WERI-Rb-1 (cell line): ENCODE results near the gene PPY.
A peak's percentile ranks its signal among the peaks of the same experiment; 100 is the strongest.

Experiments used
- DNase-seq: peaks from one replicate; pipeline ENCODE4 v3.0.0-alpha.2; 2020
- H3K27ac ChIP-seq: fragments of 250-450 bp; sonication (Bioruptor Pico); 2 replicates; pipeline ENCODE4 v1.5.1; 2020; ENCODE audit warnings: mild to moderate bottlenecking, moderate library complexity
- H3K27me3 ChIP-seq: fragments of 250-450 bp; sonication (Bioruptor Pico); 2 replicates; pipeline ENCODE4 v1.5.1; 2021; ENCODE audit warnings: mild to moderate bottlenecking, low read depth, moderate library complexity; ENCODE audit not compliant: insufficient read depth, severe bottlenecking
- H3K36me3 ChIP-seq: fragments of 250-450 bp; sonication (Bioruptor Pico); 2 replicates; pipeline ENCODE4 v1.5.1; 2020; ENCODE audit warnings: mild to moderate bottlenecking, moderate library complexity
- H3K4me3 ChIP-seq: 2 replicates; pipeline ENCODE4 v1.5.1; 2011; ENCODE audit warnings: low read depth, mild to moderate bottlenecking, control low read depth, low read length
- H3K9me3 ChIP-seq: fragments of 250-450 bp; sonication (Bioruptor Pico); 2 replicates; pipeline ENCODE4 v1.5.1; 2021; ENCODE audit warnings: mild to moderate bottlenecking, moderate library complexity; ENCODE audit not compliant: severe bottlenecking
- TF ChIP-seq, protein P1 (sequence below): IDR thresholded peaks from 2 replicates; pipeline ENCODE4 v1.5.1; 2011; ENCODE audit warnings: low read depth, mild to moderate bottlenecking, control low read depth, inconsistent platforms, low read length

Gene PPY

DNA sequence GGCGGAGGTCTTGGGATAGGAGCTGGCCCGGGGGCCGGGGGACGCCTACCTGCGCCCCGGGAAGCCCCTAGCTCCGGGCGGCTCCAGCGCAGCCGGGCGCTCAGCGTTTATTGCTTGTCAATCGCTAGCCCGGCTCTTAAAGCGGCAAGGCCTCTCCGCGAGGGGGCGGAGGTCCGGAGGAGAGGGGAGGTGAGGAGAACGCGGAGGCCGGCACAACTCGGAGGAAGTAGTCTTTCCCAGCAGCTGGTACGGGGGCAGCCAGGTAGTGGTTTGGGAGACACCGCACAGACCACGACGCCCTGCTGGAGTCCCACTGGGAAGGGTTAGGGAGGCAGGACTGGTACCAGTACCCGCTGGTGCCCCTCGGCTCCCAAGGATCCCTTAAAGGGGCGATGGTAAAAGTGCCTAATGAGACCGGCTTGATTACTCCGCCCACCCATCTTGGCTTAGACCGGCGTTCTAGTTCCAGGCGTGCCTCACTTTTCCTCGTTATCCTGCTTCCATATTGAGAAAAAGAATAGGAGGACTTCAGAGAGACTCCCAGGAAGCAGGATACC is 34.8 kb downstream of the PPY start, which contains the start of gene MPP2:
Gene MPP2, minus strand, starts transcription at position 112 of the 557 bp plus-strand sequence. CDS start 3,076 bp downstream, outside the sequence.
- H3K36me3 ChIP-seq: no peaks in the 10 kb centered on the region
- H3K4me3 ChIP-seq: peak within 1 kb of the TSS; percentile 73
- TF ChIP-seq, protein P1, sequence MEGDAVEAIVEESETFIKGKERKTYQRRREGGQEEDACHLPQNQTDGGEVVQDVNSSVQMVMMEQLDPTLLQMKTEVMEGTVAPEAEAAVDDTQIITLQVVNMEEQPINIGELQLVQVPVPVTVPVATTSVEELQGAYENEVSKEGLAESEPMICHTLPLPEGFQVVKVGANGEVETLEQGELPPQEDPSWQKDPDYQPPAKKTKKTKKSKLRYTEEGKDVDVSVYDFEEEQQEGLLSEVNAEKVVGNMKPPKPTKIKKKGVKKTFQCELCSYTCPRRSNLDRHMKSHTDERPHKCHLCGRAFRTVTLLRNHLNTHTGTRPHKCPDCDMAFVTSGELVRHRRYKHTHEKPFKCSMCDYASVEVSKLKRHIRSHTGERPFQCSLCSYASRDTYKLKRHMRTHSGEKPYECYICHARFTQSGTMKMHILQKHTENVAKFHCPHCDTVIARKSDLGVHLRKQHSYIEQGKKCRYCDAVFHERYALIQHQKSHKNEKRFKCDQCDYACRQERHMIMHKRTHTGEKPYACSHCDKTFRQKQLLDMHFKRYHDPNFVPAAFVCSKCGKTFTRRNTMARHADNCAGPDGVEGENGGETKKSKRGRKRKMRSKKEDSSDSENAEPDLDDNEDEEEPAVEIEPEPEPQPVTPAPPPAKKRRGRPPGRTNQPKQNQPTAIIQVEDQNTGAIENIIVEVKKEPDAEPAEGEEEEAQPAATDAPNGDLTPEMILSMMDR: peak; percentile 21; the same call in 1 of the 2 replicates
- peaks cover 74% of the 10 kb centered on the region for H3K27me3 ChIP-seq
- no peaks in the 10 kb centered on the region for H3K9me3 ChIP-seq
- H3K27ac ChIP-seq: no peak within 1 kb of the TSS
- DNase-seq: peak; percentile 87

DNA sequence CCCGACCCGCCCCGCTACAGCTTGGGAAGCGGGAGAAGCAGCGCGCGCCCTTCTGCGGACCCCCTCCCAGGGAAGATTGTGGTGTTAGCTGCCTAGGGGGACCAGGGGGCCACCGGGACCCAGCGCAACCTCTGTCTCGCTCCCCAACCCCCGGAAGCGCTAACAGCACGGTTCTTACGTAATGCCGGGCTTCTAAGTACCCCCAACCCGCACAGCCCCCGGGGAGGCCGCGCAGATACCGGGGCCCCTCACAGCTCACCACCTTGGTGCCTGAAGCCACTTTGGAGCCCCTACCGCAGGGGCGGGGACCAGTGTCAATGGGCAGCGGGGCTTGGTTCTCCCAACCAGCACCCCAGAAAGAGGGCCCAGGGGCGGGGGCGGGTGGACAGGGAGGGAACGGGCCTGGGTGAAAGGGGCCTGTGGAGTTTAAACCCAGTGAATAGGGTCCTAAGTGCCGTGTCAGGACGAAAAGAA is 35.3 kb downstream of the PPY start:
- TF ChIP-seq, protein P1: no peak
- Histone ChIP-seq H3K4me3 (peak overlapping the region; percentile 73), H3K27ac (no peak overlapping the region), H3K27me3 (peaks cover 69% of the 10 kb centered on the region), H3K36me3 (no peaks in the 10 kb centered on the region), H3K9me3 (no peaks in the 10 kb centered on the region)
- DNase-seq: no peak

DNA sequence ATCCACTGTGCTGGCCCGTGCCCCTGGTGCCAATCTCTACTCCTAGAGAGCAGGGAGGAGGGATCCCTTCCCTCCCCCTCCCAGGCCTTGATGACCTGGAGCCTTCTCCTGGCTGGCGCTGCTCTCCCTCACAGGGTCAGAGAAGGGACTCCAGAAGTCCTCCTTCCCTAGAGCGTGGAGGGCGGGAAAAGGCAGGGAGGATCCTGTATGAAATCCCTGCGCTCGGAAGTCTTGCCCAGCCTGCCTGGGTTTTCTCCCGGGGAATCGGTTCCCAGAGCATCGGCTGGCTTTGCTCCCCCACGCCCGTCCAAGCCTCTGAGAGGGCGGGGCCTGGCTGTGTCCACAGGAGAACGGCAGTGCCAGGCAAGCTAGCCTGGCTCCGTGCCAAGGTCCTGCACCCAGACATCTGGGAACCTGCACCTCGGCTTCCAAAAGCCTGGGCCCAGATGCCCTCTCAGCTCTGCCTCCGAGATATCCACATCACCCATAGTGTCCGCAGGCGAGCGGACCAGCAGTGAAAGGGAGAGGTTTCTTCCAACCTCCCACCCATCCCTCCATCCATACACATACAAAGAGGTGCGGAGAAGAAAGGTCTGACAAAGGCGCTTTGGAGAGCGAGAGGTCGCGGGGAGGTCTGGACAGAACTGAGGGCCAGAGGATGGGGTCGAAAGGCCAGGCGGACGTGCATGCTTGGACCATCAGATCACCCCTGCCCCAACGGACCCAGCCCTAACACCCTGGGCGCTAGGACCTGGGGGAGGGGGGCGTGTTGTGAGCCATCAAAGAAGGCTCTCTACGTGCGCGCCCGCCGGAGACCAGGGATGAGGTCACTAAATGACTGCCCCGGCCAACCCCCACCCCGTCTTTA is 36.1 kb downstream of the PPY start:
- no peak overlapping the region for H3K27ac ChIP-seq
- TF ChIP-seq, protein P1: no peak
- H3K27me3 ChIP-seq: peaks cover 61% of the 10 kb centered on the region
- DNase-seq: peak; percentile 86
- no peaks in the 10 kb centered on the region for H3K36me3 ChIP-seq
- no peaks in the 10 kb centered on the region for H3K9me3 ChIP-seq
- peak overlapping the region; percentile 73 for H3K4me3 ChIP-seq

DNA sequence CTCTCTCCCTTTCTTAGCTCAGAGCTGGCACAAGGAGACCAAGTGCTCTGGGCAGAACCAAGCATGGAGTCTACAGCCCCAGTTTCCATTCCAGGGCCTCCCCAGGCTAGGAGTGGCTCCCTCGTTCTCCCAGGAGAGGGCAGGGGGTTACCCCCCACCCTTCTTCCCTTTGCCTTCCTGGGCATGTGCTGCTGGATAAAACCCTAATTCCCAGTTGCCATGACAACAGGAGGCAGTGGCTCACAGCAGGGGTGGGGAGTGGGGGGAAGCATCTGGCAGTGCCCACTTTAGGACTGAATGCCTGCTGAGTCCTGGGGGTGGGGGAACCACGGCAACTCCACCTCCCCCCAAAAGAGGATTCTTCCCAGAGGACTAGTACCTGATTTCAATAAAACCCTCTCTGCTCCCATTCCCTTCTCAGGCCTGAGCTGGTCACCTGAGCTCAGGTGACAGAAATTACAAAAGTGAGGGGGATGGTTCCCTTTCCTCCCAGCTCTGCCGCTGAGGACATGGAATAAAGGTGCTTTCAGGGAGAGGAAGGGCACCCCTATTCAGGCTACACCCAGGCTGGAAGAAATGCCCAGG is 36.8 kb downstream of the PPY start:
- DNase-seq: peak; percentile 62
- H3K27ac ChIP-seq: no peak overlapping the region
- H3K27me3 ChIP-seq: peaks cover 54% of the 10 kb centered on the region
- no peaks in the 10 kb centered on the region for H3K9me3 ChIP-seq
- TF ChIP-seq, protein P1: no peak
- H3K36me3 ChIP-seq: no peaks in the 10 kb centered on the region
- peak overlapping the region; percentile 73 for H3K4me3 ChIP-seq

DNA sequence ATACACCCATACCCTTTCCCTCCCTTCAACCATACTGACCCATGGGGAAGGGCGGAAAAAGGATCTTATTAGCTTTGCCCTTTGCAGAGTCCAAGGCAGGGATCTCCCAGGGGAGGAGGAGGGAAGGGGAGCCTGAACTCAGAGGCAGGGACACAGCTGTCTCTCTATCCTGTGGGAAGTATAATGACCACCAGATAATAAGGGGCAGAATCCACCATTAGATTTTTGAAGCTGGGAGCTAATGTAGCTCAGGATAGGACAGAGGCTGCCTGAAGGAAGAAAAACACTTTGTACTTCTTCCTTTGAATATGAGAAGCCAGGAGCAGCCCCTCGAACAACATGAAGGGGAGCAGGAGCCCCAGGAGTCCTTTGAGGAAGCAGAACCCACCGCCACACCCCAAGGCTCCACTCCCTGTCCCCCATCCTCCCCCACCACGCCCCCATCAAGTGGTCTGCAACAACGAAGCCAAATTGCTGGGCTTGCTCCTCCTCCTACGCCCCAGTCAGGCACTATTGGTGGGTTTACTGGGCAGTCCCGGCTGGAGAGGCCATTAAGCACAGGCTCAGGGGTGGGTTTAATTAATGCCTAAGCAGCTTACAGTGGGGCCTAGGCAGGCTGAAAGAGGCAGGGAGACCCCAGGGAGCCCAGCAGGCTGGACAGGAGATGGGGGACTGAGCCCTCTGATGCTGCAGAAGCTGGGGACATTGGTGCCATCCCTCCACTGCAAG is 40.3 kb downstream of the PPY start:
- peak; percentile 80 for DNase-seq
- H3K4me3 ChIP-seq: no peak overlapping the region
- H3K27me3 ChIP-seq: peaks cover 22% of the 10 kb centered on the region
- H3K9me3 ChIP-seq: no peaks in the 10 kb centered on the region
- H3K36me3 ChIP-seq: no peaks in the 10 kb centered on the region
- TF ChIP-seq, protein P1: no peak
- H3K27ac ChIP-seq: no peak overlapping the region; the same call in 1 of the 2 replicates
